HG03571 (cell line): ENCODE results near the gene ARF1.

ENCODE experiments used
- ATAC-seq: cut with Tn5 transposase; IDR thresholded peaks from one replicate; pipeline ENCODE4 v1.9.1; 2021; ENCODE audit not compliant: unreplicated experiment

ARF1 gene

GRCh38 chr1:228084797-228085196 is 2.3 kb downstream of the ARF1 start:
- no peak for ATAC-seq

- no peak for ATAC-seq
These were observed 2.9 kb downstream of the ARF1 start for GRCh38 chr1:228085287-228085951.

DNA sequence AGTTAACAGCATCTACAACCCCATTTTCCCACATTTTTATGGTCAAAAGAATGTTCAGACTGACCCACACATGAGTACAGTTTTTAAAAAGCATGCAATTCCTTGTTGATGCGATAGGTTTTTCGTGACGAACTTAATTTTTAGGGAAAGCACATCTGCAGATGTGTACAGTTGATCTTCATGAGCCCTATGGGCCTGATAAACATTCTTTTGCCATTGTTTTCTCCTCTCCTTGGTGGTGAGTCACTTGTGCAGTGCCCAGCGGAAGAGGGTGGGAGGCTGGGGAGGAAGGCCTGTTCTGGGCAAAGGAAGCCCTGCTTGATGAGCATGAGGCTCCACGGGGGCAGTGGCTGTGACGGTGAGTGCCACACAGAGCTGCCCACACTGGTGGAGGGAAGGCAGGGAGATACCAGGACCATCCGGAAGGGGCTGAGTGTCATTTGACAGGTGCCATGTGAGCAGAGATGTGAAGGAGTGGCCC is 5.3 kb downstream of the ARF1 start:
- ATAC-seq, result no peak

- no peak for ATAC-seq
These were observed 6.3 kb downstream of the ARF1 start for GRCh38 chr1:228088586-228089498.

- no peak for ATAC-seq
These were observed 7.2 kb downstream of the ARF1 start for GRCh38 chr1:228089519-228090380.

DNA sequence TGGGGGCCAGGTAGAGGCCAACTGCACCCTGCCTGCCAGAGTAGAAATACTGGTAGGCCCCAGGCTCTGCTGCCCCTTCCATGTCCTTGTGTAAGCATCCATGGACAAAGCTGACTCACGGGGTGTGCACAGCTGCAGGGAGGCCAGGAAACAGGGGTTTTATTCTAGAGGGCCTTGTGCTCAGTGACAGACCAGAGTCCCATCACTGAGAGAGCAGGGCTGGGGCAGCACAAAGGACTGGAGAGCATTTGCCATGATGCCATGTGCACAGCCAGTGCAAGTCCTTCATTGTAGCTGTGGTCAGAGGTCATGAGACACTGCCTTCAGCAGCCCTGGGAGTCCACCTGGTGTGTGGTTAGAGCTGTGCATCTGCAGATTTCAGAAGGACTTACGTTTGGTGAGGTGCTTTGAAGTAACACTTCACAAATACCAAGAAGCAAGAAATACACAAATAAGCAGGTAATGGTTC is 8.1 kb downstream of the ARF1 start:
- ATAC-seq, result no peak

DNA sequence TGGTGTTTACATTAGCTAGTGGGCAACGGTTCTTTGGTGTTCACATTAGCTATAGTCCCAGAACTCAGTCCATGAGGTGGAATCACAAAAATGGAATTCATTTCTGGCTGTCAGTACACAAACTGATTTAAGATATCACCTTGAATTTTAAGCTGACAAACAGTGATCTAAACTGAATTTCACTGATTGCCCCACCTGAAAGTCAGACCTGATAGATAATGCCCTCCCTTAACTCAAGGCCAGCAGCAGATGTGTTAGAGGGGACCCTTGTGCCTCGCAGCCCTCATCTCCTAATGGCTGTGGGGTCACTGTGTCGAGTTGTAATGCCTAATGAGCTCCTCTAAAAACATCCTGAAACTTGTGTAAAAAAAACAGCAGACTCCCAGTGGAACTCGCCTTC is 8.6 kb downstream of the ARF1 start:
- no peak for ATAC-seq

DNA sequence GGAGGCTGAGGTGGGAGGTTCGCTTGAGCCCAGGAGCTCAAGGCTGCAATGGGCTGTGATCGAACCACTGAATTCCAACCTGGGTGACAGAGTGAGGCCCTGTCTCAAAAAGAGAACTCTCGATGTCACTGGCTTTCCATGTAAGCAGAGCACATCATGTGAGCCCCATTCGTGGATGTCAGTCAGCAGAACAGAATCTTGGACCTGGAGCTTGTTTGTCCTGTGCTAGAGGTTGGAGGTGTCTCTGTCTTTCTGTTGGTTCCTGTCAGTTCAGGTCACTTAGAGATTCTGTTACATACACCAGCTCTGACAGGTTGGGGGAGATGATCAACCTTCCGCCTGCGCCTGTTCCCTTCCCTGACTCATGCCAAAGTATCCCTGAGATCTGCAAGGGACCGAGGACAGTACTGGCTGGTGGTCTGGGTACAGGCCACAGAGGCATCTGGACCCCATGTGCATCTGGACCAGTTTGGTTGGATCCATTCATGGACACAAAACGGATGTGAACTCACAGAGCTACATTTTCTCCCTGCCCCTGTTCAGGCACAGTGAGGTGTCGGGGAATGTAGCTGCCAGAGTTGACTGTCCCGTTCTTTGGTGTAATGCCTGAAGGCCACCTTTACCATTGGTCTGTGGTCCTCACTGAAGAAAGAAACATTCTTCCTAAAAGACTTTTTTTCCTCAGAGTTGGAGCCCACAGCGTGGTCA is 10.0 kb downstream of the ARF1 start:
- no peak for ATAC-seq

- no peak for ATAC-seq
These were observed 10.8 kb downstream of the ARF1 start for GRCh38 chr1:228093050-228093906.

GRCh38 chr1:228094432-228095016 is 12.0 kb downstream of the ARF1 start:
- no peak for ATAC-seq

DNA sequence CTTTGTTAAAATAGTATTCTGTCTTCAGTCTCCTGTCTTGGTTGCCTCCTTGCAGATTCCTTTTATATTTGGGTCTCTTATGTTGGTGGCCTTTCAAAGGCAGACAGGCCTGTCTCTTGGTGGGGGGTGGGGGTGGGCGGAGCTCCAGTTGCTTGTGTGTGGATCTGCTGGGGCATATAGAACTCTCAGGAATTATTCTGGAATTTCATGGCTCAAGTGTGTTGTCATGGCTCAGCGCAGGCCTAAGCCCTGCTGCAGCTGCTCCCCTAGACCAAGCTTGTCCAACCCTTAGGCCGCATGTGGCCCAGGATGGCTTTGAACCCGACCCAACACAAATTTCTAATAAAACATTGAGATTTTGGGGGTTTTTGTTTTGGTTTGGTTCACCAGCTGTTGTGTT is 12.7 kb downstream of the ARF1 start:
- no peak for ATAC-seq

- no peak for ATAC-seq
These were observed 13.4 kb downstream of the ARF1 start for GRCh38 chr1:228095938-228096337.

- ATAC-seq, result no peak
These were observed 14.2 kb downstream of the ARF1 start for GRCh38 chr1:228096416-228097332.

DNA sequence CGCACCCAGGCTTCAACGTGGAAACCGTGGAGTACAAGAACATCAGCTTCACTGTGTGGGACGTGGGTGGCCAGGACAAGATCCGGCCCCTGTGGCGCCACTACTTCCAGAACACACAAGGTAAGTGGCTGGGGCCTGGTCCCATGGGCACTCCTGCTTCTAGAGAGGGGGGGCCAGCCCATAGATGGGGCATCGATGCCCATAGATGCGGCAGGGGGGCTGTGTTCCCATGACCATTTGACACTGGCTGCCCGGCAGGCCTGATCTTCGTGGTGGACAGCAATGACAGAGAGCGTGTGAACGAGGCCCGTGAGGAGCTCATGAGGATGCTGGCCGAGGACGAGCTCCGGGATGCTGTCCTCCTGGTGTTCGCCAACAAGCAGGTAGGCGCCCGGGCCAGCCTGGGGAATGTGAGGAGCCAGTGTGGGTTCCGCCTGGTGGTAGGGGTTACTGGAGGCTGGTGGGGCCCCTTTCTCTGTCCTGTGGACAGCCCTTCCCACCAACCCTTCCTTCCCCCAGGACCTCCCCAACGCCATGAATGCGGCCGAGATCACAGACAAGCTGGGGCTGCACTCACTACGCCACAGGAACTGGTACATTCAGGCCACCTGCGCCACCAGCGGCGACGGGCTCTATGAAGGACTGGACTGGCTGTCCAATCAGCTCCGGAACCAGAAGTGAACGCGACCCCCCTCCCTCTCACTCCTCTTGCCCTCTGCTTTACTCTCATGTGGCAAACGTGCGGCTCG is 15.0 kb downstream of the ARF1 start:
- no peak for ATAC-seq

DNA sequence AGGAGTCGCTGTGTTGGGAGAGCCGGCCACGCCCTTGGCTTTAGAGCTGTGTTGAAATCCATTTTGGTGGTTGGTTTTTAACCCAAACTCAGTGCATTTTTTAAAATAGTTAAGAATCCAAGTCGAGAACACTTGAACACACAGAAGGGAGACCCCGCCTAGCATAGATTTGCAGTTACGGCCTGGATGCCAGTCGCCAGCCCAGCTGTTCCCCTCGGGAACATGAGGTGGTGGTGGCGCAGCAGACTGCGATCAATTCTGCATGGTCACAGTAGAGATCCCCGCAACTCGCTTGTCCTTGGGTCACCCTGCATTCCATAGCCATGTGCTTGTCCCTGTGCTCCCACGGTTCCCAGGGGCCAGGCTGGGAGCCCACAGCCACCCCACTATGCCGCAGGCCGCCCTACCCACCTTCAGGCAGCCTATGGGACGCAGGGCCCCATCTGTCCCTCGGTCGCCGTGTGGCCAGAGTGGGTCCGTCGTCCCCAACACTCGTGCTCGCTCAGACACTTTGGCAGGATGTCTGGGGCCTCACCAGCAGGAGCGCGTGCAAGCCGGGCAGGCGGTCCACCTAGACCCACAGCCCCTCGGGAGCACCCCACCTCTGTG is 15.9 kb downstream of the ARF1 start:
- ATAC-seq, result no peak

DNA sequence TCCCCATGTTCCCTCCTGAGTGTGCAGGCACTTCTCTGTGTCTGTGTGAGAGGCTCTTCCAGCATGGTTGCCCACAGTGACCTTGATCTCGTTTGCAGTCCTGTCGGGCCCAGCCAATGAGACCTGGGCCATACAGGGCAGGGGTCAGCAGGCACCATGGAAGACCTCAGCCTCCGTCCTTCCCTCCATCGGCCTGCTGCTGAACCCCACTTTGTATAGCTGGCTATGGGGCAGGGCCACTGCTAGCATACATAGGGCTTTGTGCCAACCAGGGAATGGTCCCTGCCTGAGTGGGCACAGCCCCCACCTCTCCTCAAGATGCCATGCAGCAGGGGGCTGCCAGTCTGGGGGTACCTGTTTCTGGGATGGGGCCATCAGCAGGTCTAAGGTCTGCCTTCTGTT is 16.8 kb downstream of the ARF1 start:
- ATAC-seq, result no peak
